ENCODE results near the gene KCNV2. TPM values are rescaled to one million over a fixed set of nuclear protein-coding genes. Genes with fewer than 3 reads are reported as not detected.

Gene KCNV2
- total and polyA plus RNA-seq, 4 donors = 0.10 TPM; not detected in 3

DNA sequence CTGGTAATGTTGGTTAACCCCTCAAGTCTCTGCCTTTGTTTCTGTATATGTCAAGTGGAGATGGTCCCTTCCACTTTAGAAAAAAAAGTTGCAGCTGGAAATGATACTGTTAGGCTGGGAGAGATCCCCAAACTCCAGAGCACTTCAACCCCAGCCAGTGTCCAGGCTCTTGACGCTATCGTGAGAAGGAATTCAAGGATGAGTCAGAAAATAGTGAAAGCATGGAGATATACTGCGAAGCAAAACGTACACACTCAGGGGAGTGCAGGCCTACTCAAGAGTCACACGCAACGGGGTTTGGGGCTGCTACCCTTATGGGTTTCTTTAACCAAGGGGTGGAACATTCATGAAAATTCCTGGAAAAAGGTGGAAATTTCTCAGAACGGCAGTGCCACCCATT is 24.9 kb downstream of the KCNV2 start:
- Histone ChIP-seq H3K9me3 (ENCODE audit: control insufficient read depth in 4 of 4, low read length in 3 of 4) (no peaks in the 10 kb centered on the region), H3K4me1 (ENCODE audit: control insufficient read depth in 4 of 4, insufficient read depth in 4 of 4, low read length in 3 of 4) (no peaks in the 10 kb centered on the region), H3K27me3 (ENCODE audit: control insufficient read depth in 4 of 4, insufficient read depth in 4 of 4, low read length in 3 of 4) (no peaks in the 10 kb centered on the region), H3K9ac (ENCODE audit: low read depth in 1 of 2, low read length in 2 of 2) (no peak overlapping the region), H3K4me3 (ENCODE audit: low read depth in 1 of 3, low read length in 3 of 3) (no peak overlapping the region), H3K27ac (ENCODE audit: low read depth in 1 of 2, low read length in 2 of 2) (no peak overlapping the region), H3K36me3 (ENCODE audit: control insufficient read depth in 4 of 4, insufficient read depth in 3 of 4, low read depth in 1 of 4, low read length in 3 of 4) (no peaks in the 10 kb centered on the region)
- WGBS = 95% methylated on average over 7 of the region's 7 CpGs
- DNase-seq (ENCODE audit: low spot score) = no peak
- TF ChIP-seq FOXA1 (IDR thresholded peaks at IDR 0.05) (no peak), JUND (IDR thresholded peaks at IDR 0.05) (no peak), HNF4A (conservative IDR thresholded peaks at IDR 0.05) (no peak), NR2F2 (IDR thresholded peaks at IDR 0.05) (no peak), SP1 (IDR thresholded peaks at IDR 0.05) (no peak), HNF4G (IDR thresholded peaks at IDR 0.05) (no peak), FOXA2 (IDR thresholded peaks at IDR 0.05) (no peak)
- TF ChIP-seq, protein P1, sequence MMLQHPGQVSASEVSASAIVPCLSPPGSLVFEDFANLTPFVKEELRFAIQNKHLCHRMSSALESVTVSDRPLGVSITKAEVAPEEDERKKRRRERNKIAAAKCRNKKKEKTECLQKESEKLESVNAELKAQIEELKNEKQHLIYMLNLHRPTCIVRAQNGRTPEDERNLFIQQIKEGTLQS (IDR thresholded peaks at IDR 0.05) = no peak
- TF ChIP-seq, protein P2, sequence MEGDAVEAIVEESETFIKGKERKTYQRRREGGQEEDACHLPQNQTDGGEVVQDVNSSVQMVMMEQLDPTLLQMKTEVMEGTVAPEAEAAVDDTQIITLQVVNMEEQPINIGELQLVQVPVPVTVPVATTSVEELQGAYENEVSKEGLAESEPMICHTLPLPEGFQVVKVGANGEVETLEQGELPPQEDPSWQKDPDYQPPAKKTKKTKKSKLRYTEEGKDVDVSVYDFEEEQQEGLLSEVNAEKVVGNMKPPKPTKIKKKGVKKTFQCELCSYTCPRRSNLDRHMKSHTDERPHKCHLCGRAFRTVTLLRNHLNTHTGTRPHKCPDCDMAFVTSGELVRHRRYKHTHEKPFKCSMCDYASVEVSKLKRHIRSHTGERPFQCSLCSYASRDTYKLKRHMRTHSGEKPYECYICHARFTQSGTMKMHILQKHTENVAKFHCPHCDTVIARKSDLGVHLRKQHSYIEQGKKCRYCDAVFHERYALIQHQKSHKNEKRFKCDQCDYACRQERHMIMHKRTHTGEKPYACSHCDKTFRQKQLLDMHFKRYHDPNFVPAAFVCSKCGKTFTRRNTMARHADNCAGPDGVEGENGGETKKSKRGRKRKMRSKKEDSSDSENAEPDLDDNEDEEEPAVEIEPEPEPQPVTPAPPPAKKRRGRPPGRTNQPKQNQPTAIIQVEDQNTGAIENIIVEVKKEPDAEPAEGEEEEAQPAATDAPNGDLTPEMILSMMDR (IDR thresholded peaks at IDR 0.05; ENCODE audit: low read depth, low read length, missing input control) = no peak
- TF ChIP-seq, protein P3, sequence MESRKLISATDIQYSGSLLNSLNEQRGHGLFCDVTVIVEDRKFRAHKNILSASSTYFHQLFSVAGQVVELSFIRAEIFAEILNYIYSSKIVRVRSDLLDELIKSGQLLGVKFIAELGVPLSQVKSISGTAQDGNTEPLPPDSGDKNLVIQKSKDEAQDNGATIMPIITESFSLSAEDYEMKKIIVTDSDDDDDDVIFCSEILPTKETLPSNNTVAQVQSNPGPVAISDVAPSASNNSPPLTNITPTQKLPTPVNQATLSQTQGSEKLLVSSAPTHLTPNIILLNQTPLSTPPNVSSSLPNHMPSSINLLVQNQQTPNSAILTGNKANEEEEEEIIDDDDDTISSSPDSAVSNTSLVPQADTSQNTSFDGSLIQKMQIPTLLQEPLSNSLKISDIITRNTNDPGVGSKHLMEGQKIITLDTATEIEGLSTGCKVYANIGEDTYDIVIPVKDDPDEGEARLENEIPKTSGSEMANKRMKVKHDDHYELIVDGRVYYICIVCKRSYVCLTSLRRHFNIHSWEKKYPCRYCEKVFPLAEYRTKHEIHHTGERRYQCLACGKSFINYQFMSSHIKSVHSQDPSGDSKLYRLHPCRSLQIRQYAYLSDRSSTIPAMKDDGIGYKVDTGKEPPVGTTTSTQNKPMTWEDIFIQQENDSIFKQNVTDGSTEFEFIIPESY (IDR thresholded peaks at IDR 0.05) = no peak
- TF ChIP-seq, protein P4, sequence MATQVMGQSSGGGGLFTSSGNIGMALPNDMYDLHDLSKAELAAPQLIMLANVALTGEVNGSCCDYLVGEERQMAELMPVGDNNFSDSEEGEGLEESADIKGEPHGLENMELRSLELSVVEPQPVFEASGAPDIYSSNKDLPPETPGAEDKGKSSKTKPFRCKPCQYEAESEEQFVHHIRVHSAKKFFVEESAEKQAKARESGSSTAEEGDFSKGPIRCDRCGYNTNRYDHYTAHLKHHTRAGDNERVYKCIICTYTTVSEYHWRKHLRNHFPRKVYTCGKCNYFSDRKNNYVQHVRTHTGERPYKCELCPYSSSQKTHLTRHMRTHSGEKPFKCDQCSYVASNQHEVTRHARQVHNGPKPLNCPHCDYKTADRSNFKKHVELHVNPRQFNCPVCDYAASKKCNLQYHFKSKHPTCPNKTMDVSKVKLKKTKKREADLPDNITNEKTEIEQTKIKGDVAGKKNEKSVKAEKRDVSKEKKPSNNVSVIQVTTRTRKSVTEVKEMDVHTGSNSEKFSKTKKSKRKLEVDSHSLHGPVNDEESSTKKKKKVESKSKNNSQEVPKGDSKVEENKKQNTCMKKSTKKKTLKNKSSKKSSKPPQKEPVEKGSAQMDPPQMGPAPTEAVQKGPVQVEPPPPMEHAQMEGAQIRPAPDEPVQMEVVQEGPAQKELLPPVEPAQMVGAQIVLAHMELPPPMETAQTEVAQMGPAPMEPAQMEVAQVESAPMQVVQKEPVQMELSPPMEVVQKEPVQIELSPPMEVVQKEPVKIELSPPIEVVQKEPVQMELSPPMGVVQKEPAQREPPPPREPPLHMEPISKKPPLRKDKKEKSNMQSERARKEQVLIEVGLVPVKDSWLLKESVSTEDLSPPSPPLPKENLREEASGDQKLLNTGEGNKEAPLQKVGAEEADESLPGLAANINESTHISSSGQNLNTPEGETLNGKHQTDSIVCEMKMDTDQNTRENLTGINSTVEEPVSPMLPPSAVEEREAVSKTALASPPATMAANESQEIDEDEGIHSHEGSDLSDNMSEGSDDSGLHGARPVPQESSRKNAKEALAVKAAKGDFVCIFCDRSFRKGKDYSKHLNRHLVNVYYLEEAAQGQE (IDR thresholded peaks at IDR 0.05) = no peak

DNA sequence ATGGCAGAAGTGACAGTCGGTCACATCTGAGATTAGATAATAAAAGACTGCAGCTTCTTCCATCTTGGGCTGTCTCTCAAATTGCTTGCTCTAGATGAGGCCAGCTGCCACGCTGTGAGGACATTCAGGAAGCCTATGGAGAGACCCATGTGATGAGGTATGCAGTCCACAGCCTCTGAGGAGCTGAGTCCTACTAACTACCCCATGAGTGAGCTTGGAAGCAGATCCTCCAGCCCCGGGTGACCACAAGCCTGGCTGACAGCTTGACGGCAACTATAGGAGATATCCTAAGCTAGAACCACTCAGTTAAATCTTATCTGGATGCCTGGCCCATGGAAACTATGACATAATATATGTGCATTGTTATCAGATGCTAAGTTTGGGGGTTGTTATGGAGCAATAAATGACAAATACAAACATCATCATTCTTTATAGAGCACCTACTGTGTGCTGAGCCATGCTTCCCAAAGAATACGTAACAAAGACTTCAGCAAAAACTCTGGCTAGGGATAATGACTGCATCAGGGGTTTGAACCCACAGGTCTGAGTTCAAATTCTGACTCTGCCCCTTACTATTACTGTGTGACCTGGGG is 26.7 kb downstream of the KCNV2 start:
- no peak overlapping the region for H3K4me3 ChIP-seq (ENCODE audit: low read depth in 1 of 3, low read length in 3 of 3)
- no peak overlapping the region for H3K9ac ChIP-seq (ENCODE audit: low read depth in 1 of 2, low read length in 2 of 2)
- 98% methylated on average over 5 of the region's 5 CpGs for WGBS
- no peaks in the 10 kb centered on the region for H3K36me3 ChIP-seq (ENCODE audit: control insufficient read depth in 4 of 4, insufficient read depth in 3 of 4, low read depth in 1 of 4, low read length in 3 of 4)
- H3K27me3 ChIP-seq (ENCODE audit: control insufficient read depth in 4 of 4, insufficient read depth in 4 of 4, low read length in 3 of 4) = no peaks in the 10 kb centered on the region
- H3K27ac ChIP-seq (ENCODE audit: low read depth in 1 of 2, low read length in 2 of 2) = no peak overlapping the region
- no peak for TF ChIP-seq FOXA2 (IDR thresholded peaks at IDR 0.05)
- TF ChIP-seq TAF1 (conservative IDR thresholded peaks at IDR 0.05) = no peak
- TF ChIP-seq HNF4G (IDR thresholded peaks at IDR 0.05) = no peak
- TF ChIP-seq NR2F2 (IDR thresholded peaks at IDR 0.05) = no peak
- TF ChIP-seq JUND (IDR thresholded peaks at IDR 0.05) = no peak
- TF ChIP-seq RXRA (IDR thresholded peaks at IDR 0.05) = no peak
- TF ChIP-seq, protein P1 (IDR thresholded peaks at IDR 0.05) = no peak
- TF ChIP-seq GABPA (IDR thresholded peaks at IDR 0.05 in 1 of 2, conservative IDR thresholded peaks at IDR 0.05 in 1 of 2) = no peak
- TF ChIP-seq, protein P5, sequence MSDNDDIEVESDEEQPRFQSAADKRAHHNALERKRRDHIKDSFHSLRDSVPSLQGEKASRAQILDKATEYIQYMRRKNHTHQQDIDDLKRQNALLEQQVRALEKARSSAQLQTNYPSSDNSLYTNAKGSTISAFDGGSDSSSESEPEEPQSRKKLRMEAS (IDR thresholded peaks at IDR 0.05) = no peak
- TF ChIP-seq SP1 (IDR thresholded peaks at IDR 0.05) = no peak
- TF ChIP-seq HNF4A (conservative IDR thresholded peaks at IDR 0.05) = no peak
- TF ChIP-seq FOXA1 (IDR thresholded peaks at IDR 0.05) = no peak
- TF ChIP-seq, protein P3 (IDR thresholded peaks at IDR 0.05) = no peak
- TF ChIP-seq RAD21 (IDR thresholded peaks at IDR 0.05) = no peak
- TF ChIP-seq YY1 (IDR thresholded peaks at IDR 0.05) = no peak
- H3K9me3 ChIP-seq (ENCODE audit: control insufficient read depth in 4 of 4, low read length in 3 of 4) = no peaks in the 10 kb centered on the region
- no peak for DNase-seq (ENCODE audit: low spot score)
- no peaks in the 10 kb centered on the region for H3K4me1 ChIP-seq (ENCODE audit: control insufficient read depth in 4 of 4, insufficient read depth in 4 of 4, low read length in 3 of 4)

All from liver (tissue), 9 donors.